HL-60/S4 (cell line): ENCODE data around the gene BPI.
"Not testable (repeated sequence)": the region's sequence is repeated elsewhere in the genome, so short reads cannot be mapped to it uniquely, and the experiment has no call there.

Experiments used
- in situ Hi-C: fragments of 300-500 bp; cut with MboI; formaldehyde crosslinking; loops from 2 replicates; pipeline ENCODE4 v1.14.3; 2022; ENCODE audit warnings: low sequenced_read_pairs

Gene BPI

GRCh38 chr20:38303908-38304379, at the start of gene BPI:
Gene BPI, plus strand, starts transcription at chr20:38304156. Its CDS starts 68 bp downstream, at chr20:38304224.
- in situ Hi-C loops, result loop anchor here (25.0 kb wide), 1 partner anchor 242 kb away; no protein-coding TSS in a partner anchor

GRCh38 chr20:38254621-38255020, 49.3 kb upstream of the BPI start:
- in situ Hi-C loops, result not testable (repeated sequence)

GRCh38 chr20:38255393-38255792, 48.6 kb upstream of the BPI start:
- in situ Hi-C loops, result no loop called here

- in situ Hi-C loops, result no loop called here
Measured at GRCh38 chr20:38256021-38256420, 47.9 kb upstream of the BPI start.

- in situ Hi-C loops, result no loop called here
Measured at GRCh38 chr20:38256966-38257365, 47.0 kb upstream of the BPI start.

- in situ Hi-C loops, result no loop called here
Measured at GRCh38 chr20:38258545-38259215, 45.3 kb upstream of the BPI start.

- in situ Hi-C loops, result no loop called here
Measured at GRCh38 chr20:38260025-38260377, 44.0 kb upstream of the BPI start.

- in situ Hi-C loops, result no loop called here
Measured at GRCh38 chr20:38260378-38261053, 43.4 kb upstream of the BPI start, which contains the start of gene KIAA1755. Gene KIAA1755, minus strand, starts transcription at chr20:38260735. Its CDS starts 235 bp downstream, at chr20:38260500.

- in situ Hi-C loops, result no loop called here
Measured at GRCh38 chr20:38261054-38261390, 42.9 kb upstream of the BPI start.

- in situ Hi-C loops, result no loop called here
Measured at GRCh38 chr20:38262931-38263330, 41.0 kb upstream of the BPI start.

- in situ Hi-C loops, result no loop called here
Measured at GRCh38 chr20:38266426-38266825, 37.5 kb upstream of the BPI start.

- in situ Hi-C loops, result no loop called here
Measured at GRCh38 chr20:38267296-38267695, 36.7 kb upstream of the BPI start.

GRCh38 chr20:38267901-38268514, 35.9 kb upstream of the BPI start:
- in situ Hi-C loops, result no loop called here

- in situ Hi-C loops, result no loop called here
Measured at GRCh38 chr20:38269040-38269439, 34.9 kb upstream of the BPI start.

GRCh38 chr20:38269715-38270114, 34.2 kb upstream of the BPI start:
- in situ Hi-C loops, result no loop called here

- in situ Hi-C loops, result no loop called here
Measured at GRCh38 chr20:38270869-38271605, 32.9 kb upstream of the BPI start.

- in situ Hi-C loops, result no loop called here
Measured at GRCh38 chr20:38271608-38272120, 32.3 kb upstream of the BPI start.

- in situ Hi-C loops, result no loop called here
Measured at GRCh38 chr20:38272398-38272797, 31.6 kb upstream of the BPI start.

- in situ Hi-C loops, result no loop called here
Measured at GRCh38 chr20:38272961-38273360, 31.0 kb upstream of the BPI start.

- in situ Hi-C loops, result no loop called here
Measured at GRCh38 chr20:38275815-38276550, 28.0 kb upstream of the BPI start.
